Hepatocyte (in vitro differentiated cells): ENCODE data around the gene AGAP1.

Experiments
- CTCF ChIP-seq: fragments of 200-600 bp; sonication (generic); IDR thresholded peaks from 2 replicates; pipeline ENCODE4 v1.5.1; 2016; ENCODE audit warnings: antibody characterized with exemption, mild to moderate bottlenecking; ENCODE audit not compliant: poor library complexity
- EZH2phosphoT487 ChIP-seq: fragments of 200-600 bp; sonication (generic); IDR thresholded peaks from one replicate; pipeline ENCODE4 v1.6.1; 2018; ENCODE audit warnings: antibody characterized with exemption, mild to moderate bottlenecking, low read depth, moderate library complexity; ENCODE audit not compliant: unreplicated experiment, severe bottlenecking

DNA sequence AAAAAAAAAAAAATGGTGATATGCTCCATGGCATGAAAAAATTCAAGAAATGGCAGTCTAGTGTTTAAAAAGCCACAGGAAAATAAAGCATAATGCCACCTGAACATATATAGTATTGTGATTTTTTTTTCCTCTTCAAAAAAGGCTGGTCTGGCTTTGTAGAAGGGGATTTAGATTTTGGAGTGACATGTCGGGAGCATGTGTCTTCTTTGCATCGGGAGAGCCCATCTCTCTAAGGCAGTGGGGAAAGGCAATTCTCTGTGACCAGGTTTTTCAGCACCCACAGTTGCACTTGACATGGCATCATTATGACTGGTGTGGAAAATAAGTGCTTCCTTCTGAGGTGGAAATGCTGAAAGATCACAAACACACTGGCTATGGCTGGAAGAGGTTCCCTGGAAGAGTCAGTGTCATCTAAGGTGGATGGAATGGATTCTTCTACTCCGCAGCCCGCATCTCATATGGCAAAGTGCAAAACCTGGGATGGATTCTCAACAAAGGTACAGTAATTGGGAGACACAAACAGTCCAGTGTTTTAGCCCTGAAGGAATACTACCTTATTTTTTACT, 172.5 kb downstream of the AGAP1 start:
- TF ChIP-seq CTCF (no peak), EZH2phosphoT487 (no peak)
